ENCODE data around the gene SF3B2. TPM values are rescaled to one million over a fixed set of nuclear protein-coding genes. Genes with fewer than 3 reads are reported as not detected.
"Not testable (repeated sequence)": the region's sequence is repeated elsewhere in the genome, so short reads cannot be mapped to it uniquely, and the experiment has no call there.

SF3B2 gene
- total RNA-seq, 1 donor from 2014 or later: 193 TPM

DNA sequence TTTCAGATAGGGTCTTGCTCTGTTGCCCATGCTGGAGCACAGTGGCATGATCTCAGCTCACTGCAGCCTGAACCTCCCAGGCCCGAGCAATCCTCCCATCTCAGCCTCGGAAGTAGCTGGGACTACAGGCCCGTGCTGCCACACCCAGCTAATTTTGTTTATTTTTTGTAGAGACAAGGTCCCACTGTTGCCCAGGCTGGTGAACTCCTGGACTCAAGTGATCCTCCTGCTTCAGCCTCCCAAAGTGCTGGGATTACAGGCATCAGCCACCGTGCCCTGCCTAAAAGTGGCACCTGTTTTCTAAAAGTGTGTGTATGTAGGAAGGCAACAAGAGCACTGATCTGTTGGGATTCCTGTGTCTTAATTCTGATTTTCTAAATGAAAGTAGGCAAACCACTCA, 38.1 kb downstream of the SF3B2 start:
- DNase-seq (ENCODE audit: extremely low spot score, unreplicated experiment): peak; percentile 68
- no peaks in the 10 kb centered on the region for H3K27me3 Mint-ChIP-seq (ENCODE audit: unreplicated experiment)
- H3K4me1 Mint-ChIP-seq (ENCODE audit: unreplicated experiment): peaks cover 3% of the 10 kb centered on the region
- H3K36me3 Mint-ChIP-seq (ENCODE audit: unreplicated experiment): peaks cover 1% of the 10 kb centered on the region
- H3K4me3 Mint-ChIP-seq (ENCODE audit: unreplicated experiment): no peak overlapping the region
- H3K27ac Mint-ChIP-seq (ENCODE audit: unreplicated experiment): no peak overlapping the region
- TF ChIP-seq, protein P1, sequence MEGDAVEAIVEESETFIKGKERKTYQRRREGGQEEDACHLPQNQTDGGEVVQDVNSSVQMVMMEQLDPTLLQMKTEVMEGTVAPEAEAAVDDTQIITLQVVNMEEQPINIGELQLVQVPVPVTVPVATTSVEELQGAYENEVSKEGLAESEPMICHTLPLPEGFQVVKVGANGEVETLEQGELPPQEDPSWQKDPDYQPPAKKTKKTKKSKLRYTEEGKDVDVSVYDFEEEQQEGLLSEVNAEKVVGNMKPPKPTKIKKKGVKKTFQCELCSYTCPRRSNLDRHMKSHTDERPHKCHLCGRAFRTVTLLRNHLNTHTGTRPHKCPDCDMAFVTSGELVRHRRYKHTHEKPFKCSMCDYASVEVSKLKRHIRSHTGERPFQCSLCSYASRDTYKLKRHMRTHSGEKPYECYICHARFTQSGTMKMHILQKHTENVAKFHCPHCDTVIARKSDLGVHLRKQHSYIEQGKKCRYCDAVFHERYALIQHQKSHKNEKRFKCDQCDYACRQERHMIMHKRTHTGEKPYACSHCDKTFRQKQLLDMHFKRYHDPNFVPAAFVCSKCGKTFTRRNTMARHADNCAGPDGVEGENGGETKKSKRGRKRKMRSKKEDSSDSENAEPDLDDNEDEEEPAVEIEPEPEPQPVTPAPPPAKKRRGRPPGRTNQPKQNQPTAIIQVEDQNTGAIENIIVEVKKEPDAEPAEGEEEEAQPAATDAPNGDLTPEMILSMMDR (IDR thresholded peaks at IDR 0.05): no peak
- no peaks in the 10 kb centered on the region for H3K9me3 Mint-ChIP-seq (ENCODE audit: unreplicated experiment)

DNA sequence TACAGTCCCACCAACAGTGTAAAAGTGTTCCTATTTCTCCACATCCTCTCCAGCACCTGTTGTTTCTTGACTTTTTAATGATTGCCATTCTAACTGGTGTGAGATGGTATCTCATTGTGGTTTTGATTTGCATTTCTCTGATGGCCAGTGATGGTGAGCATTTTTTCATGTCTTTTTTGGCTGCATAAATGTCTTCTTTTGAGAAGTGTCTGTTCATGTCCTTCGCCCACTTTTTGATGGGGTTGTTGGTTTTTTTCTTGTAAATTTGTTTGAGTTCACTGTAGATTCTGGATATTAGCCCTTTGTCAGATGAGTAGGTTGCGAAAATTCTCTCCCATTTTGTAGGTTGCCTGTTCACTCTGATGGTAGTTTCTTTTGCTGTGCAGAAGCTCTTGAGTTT, 40.0 kb downstream of the SF3B2 start:
- DNase-seq (ENCODE audit: extremely low spot score, unreplicated experiment); H3K36me3 Mint-ChIP-seq (ENCODE audit: unreplicated experiment); H3K27ac Mint-ChIP-seq (ENCODE audit: unreplicated experiment); H3K4me3 Mint-ChIP-seq (ENCODE audit: unreplicated experiment); H3K9me3 Mint-ChIP-seq (ENCODE audit: unreplicated experiment); H3K4me1 Mint-ChIP-seq (ENCODE audit: unreplicated experiment); H3K27me3 Mint-ChIP-seq (ENCODE audit: unreplicated experiment): not testable (repeated sequence)

DNA sequence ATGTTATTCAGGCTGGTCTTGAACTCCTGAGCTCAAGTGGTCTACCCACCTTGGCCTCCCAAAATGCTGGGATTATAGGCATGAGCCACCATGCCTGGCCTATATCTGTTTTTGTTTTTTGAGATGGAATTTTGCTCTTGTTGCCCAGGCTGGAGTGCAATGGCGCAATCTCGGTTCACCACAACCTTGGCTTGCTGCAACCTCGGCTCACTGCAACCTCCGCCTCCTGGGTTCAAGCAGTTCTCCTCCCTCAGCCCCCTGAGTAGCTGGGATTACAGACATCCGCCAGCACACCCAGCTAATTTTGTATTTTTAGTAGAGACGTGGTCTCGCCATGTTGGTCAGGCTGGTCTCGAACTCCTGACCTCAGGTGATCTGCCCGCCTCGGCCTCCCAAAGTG, 47.6 kb downstream of the SF3B2 start:
- not testable (repeated sequence) for H3K4me1 Mint-ChIP-seq (ENCODE audit: unreplicated experiment); DNase-seq (ENCODE audit: extremely low spot score, unreplicated experiment); H3K9me3 Mint-ChIP-seq (ENCODE audit: unreplicated experiment); H3K27me3 Mint-ChIP-seq (ENCODE audit: unreplicated experiment); H3K27ac Mint-ChIP-seq (ENCODE audit: unreplicated experiment); H3K36me3 Mint-ChIP-seq (ENCODE audit: unreplicated experiment); H3K4me3 Mint-ChIP-seq (ENCODE audit: unreplicated experiment)

DNA sequence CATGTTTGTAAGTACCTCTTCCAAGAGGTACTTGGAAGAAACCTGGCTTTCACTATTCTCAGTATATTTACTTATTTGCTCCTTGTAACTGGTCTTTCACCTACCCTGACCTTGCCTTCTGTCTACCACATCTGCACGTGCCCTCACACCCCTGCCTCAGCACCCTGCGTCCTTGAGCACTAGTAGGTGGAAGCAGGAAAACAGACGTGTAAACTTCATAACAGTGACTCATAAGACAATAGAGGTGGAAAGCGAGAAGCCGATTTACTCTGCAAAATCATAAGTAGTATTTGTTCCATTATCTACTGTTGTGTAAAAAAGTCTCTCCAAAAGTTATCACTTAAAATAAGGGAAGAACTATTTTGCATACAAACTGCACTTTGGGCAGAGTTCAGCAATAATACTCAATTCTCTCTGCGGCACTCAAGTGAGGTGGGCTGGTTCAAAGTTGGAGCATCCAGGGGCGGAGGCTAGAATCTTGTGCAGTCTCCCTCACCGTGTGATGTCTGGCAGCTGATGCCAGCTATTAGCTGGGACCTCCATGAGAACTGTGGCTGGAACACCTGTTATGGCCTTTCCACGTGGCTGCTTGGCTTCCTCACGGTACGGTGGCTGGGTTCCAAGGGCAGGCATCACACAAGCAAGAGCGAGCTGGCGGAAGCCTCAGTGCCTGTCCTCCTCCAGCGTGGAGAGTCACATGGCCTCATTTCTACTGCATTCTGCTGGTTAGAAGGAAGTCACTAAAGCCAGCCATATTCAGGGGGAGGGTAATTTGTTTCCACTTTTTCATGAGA, 48.3 kb downstream of the SF3B2 start:
- DNase-seq (ENCODE audit: extremely low spot score, unreplicated experiment): peak; percentile 53
- H3K4me3 Mint-ChIP-seq (ENCODE audit: unreplicated experiment): no peak overlapping the region
- H3K9me3 Mint-ChIP-seq (ENCODE audit: unreplicated experiment): no peaks in the 10 kb centered on the region
- H3K36me3 Mint-ChIP-seq (ENCODE audit: unreplicated experiment): peaks cover 5% of the 10 kb centered on the region
- no peak overlapping the region for H3K27ac Mint-ChIP-seq (ENCODE audit: unreplicated experiment)
- peaks cover 2% of the 10 kb centered on the region for H3K4me1 Mint-ChIP-seq (ENCODE audit: unreplicated experiment)
- TF ChIP-seq, protein P1 (IDR thresholded peaks at IDR 0.05): no peak
- no peaks in the 10 kb centered on the region for H3K27me3 Mint-ChIP-seq (ENCODE audit: unreplicated experiment)

DNA sequence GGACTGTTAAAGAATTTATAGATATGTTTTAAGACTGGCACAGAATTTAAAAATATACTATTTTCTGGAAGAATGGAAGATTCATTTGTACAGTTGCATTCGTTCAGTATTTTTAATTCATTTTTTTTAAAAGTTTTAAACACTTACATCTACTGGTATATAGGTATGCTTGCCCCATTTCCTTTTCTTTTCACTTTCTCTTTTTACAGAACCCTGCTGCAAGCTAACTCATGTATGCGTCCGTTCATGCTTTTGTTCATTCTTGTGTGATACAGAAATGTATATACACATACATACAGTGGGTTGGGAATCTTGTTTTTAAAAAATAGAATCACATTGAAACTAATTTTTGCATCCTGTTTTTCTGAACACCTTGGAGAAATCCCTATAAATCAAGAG, 48.9 kb downstream of the SF3B2 start:
- no peak for DNase-seq (ENCODE audit: extremely low spot score, unreplicated experiment)
- no peak overlapping the region for H3K4me3 Mint-ChIP-seq (ENCODE audit: unreplicated experiment)
- H3K9me3 Mint-ChIP-seq (ENCODE audit: unreplicated experiment): no peaks in the 10 kb centered on the region
- H3K27ac Mint-ChIP-seq (ENCODE audit: unreplicated experiment): no peak overlapping the region
- H3K27me3 Mint-ChIP-seq (ENCODE audit: unreplicated experiment): no peaks in the 10 kb centered on the region
- H3K4me1 Mint-ChIP-seq (ENCODE audit: unreplicated experiment): peaks cover 2% of the 10 kb centered on the region
- TF ChIP-seq, protein P1 (IDR thresholded peaks at IDR 0.05): no peak
- peaks cover 5% of the 10 kb centered on the region for H3K36me3 Mint-ChIP-seq (ENCODE audit: unreplicated experiment)

DNA sequence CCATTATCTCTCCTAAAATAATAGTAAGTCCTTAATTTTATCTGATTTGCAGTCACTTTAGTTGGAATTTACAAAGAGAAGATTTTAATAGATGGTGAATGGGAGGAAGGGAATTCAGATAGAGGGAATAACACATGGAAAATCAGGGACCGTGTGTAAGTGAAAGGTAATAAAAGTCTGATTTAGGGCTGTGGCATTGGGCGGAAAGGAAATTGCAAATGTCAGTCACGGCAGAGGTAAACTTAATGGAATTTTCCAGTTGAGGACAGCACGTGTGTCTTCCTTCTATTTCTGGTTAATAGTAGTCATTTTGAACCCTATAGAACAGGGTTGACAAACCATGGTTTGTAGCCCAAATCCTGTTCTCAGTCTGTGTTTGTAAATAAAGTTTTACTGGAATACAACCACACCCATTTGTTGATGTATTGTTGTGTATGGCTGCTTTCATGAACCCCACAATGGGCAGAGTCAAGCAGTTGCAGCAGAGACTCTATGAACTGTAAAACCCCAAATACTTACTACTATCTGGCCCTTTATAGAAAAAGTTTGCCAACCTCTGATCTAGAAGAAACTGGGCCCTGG, 52.0 kb downstream of the SF3B2 start:
- Mint-ChIP-seq H3K27ac (ENCODE audit: unreplicated experiment) (no peak overlapping the region), H3K27me3 (ENCODE audit: unreplicated experiment) (no peaks in the 10 kb centered on the region), H3K4me1 (ENCODE audit: unreplicated experiment) (peaks cover 8% of the 10 kb centered on the region), H3K36me3 (ENCODE audit: unreplicated experiment) (peaks cover 10% of the 10 kb centered on the region), H3K4me3 (ENCODE audit: unreplicated experiment) (no peak overlapping the region), H3K9me3 (ENCODE audit: unreplicated experiment) (no peaks in the 10 kb centered on the region)
- TF ChIP-seq, protein P1 (IDR thresholded peaks at IDR 0.05): no peak
- DNase-seq (ENCODE audit: extremely low spot score, unreplicated experiment): peak; percentile 2

Data from osteocyte (in vitro differentiated cells).